GM21447 (cell line): ENCODE measurements around the gene SETBP1.

Experiments
- ATAC-seq: cut with Tn5 transposase; IDR thresholded peaks from one replicate; pipeline ENCODE4 v1.9.1; 2021; ENCODE audit not compliant: unreplicated experiment

Gene SETBP1

GRCh38 chr18:44837482-44838180, 156.9 kb downstream of the SETBP1 start:
- no peak for ATAC-seq

DNA sequence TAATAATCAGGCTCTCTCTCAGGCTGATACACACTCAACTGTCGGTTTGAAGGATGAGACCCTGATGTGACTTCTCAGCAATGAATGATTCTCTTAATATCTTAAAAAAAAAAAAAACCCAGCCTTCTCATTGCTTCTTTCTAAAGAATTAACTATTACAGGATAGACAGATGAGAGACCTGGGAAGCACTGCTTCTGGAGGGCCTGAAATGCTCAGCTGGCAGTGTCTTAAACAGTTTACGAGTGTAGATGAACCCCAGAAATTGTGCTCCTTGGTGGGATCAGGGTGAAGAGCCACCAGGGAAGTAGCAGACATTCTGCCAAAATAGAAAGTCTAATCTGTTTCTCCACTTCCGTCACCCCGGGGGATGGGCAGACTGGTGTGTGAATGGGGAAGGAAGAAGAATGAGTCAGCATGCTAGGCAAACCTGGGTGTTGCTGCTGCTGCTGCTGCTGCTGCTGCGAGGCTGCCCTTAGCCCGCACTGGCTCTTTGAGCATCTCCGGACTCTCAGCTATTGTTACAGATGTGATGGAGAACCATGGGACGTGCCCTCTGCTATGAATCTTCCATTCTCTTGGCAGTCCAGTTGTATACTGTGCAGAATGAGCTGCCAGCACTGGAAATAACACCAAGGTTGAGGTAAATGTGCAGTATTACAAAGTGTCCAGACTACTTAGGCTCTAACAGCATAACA, 158.4 kb downstream of the SETBP1 start:
- peak; percentile 99 for ATAC-seq

DNA sequence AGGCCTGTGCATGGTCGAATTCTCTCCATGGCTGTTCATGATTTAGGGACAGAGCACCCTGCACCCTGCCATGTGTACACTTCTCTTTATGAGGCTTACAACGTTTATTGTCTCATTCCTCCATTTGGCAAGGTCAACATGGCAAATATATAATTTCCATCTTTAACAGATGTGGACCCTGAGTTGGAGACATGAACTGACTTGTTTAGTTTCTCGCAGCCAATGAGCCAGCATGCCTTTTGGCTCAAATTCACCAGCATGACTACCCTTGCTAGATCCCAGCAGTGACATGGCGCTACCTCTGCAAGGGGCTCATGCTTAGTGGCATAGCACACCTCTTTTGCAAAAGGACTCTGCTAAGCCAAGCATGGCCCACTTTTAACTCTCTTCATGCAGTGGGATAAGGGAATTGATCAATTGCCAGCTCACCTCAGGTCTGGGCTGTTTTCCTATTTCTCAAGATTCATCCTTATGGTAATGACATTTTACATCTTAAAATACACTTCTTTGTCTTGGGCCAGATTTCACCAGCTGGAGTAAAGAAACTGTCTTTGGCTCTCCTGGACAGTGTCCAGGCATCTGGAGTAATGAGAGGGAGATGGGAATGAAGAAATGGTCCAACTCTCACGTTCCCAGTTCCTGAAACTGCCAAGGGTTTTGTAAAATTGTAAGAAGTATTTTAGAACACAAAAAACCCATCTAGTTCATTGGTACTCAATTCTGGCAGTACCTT, 159.5 kb downstream of the SETBP1 start:
- ATAC-seq: no peak

DNA sequence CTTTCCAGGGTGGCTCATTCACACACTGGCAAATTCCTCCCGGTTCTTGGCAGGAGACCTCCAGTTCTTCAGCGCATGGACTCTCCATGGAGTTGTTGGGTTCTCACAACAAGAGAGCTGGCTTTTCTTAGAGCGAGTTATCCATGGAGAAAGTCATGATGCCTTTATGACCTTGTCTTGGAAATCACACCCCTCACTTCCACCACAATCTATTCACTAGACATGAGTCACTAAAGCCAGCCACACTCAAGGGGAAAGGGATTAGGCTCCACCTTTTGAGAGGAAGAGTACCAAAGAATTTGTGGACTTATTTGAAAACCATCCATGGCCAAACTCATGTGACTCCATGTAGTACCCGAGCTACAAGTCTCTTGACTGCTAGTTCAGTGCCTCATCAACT, 160.5 kb downstream of the SETBP1 start:
- no peak for ATAC-seq

- ATAC-seq: no peak
Measured at GRCh38 chr18:44841752-44842587, 161.3 kb downstream of the SETBP1 start.

DNA sequence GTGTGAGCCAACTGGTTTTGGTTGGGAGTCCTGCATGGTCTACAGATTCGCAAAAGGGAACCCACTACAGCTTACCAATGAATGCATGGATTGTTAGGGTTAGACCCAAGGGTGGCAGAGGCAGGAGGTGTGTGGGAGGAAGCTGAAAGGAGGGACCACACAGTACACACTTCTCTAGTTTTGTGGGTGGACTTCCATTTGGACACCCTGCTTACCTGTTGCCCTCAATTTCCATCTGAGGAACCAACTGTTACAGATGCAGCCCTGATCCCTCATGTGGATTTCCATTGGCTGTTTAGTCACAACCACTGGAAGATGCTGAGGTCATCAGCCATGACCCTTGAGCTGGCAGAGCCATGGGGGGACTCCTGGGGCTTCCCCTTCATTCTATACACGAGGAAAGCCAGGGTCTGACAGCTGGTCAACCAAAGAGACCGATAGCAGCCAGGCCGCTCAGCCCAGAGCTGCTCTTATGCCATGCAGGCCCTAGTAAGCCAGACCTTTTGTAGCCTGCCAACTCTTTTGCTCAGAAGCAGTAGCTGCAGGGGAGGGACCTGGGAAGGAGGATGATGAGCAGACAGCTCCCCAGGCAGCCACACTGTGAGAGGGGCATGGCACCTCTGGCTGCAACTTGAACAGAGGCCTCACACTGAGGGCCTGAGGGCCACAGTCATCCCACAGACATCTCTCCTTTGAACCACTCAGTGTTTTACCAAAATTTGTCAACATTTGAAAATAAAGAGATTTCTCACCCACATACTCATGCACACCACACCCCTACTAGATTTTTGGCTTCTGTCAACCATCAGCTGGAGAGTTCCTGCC, 162.1 kb downstream of the SETBP1 start:
- ATAC-seq: no peak

DNA sequence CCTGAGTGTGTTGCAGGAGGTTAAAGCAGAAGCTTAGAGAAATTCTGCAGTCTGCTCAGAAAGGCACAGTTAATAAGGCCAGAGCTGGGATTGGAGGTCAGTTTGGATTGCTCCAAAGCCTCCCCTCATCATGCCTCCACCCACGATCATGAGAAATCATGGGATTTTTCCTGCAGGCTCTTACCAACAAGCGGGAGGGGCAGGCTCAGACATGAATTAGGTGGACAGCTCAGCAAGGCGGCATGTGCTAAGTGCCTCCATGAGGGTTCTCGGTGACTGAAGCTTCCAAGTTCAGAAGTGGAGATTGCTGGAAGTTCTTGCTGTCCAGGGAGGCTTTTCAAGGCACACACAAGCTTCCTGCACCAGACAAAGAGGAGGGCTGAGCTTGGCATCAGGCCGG, 163.8 kb downstream of the SETBP1 start:
- no peak for ATAC-seq

DNA sequence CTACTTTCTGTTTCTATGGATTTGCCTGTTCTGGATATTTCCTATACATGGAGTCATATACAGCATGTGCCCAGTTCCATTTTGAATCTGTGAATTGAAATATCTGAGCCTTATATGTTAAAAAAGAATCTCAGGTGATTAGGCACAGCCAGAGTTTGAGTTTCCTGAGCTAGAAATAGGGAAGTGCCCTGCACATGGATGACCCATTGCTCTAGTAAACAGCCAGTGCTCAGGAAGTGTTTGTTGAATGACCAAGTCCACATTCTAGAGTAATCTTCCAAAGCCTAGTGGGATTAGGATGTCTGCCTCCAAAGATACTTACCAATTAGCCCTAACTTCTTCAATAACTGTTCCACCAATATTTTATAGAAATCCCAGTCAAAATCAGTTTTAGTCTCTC, 165.8 kb downstream of the SETBP1 start:
- no peak for ATAC-seq

GRCh38 chr18:44848644-44849335, 168.1 kb downstream of the SETBP1 start:
- no peak for ATAC-seq

GRCh38 chr18:44849361-44849760, 168.7 kb downstream of the SETBP1 start:
- ATAC-seq: no peak

DNA sequence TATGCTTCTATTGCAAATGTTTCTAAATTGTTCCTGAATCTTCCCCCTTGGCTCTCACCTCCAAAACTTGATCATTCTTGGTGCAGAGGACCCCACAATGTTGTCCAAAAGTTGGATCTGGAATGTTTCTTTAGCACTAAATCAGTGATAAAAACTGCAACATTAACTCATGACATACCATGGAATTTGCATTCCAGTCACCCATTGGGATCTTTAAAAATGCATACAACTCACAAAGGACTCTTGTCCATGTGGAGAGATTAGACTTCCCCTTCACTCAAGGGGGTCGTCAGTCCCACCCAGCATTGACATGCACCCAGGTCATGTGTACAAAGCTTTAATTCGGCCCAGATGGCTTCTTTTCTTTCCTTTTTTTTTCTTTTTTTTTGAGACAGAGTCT, 169.3 kb downstream of the SETBP1 start:
- ATAC-seq: no peak

GRCh38 chr18:44851856-44852621, 171.4 kb downstream of the SETBP1 start:
- no peak for ATAC-seq

- no peak for ATAC-seq
Measured at GRCh38 chr18:44852818-44853217, 172.1 kb downstream of the SETBP1 start.

- ATAC-seq: no peak
Measured at GRCh38 chr18:44853430-44853829, 172.7 kb downstream of the SETBP1 start.

GRCh38 chr18:44855681-44856080, 175.0 kb downstream of the SETBP1 start:
- no peak for ATAC-seq

- no peak for ATAC-seq
Measured at GRCh38 chr18:44856157-44856556, 175.5 kb downstream of the SETBP1 start.

DNA sequence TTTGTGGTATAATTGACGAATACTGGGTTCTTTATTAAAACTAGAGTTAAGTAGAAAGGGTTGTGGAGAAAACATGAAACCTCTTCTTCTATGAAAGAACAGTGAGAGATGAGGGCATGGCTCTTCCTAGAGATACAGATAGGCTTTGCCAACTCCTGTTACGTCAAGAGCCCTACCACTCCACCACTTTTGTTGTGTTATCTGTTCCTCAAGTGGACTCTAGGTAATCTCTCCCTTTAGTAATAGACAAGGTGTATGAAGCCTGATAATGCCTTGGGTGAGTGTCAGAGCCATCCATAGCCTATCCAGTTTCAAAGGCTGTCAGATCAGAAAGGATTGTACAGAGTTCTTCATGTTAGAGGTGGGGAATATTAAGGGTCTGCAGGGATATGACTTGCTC, 176.4 kb downstream of the SETBP1 start:
- ATAC-seq: no peak

DNA sequence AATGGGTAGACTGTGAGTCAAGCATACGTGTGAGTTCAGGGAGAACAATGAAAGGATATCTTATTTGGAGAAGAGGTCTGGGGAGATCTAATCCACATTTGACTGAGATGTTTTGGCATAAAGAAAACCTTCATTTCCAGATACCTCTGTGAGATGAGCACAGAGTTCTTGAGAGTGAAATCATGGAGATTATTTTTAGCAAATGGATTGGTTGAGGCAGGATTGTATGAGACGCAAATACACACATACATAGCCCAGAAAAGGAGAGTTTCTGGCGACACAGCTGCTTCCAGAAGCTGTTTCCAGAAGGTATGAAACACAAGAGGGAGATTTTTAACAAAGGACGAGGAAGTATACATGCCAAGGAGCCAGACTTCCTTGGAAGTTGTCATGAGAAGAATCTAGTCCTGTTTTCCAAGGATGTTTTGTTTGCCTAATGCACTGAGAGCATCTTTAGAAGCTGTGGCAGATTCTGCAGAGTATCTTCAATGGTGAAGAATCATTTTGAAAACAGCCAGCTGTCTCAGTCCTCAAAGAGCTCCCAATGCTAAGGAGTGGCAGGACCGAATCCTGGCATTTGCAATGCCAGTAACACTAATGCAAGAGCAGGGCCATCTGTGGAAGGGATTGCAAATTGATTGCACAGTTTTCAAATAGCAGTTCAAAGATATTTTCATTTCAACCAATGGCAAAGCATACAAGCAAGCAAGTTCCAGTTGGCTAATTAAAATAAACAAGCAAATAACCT, 177.2 kb downstream of the SETBP1 start:
- no peak for ATAC-seq
